Stimulated activated CD4-positive, alpha-beta T cell treated with anti-CD3 and anti-CD28 coated beads, Interleukin-4, amount 100 ng/mL, for 1 hour (primary cell): ENCODE data around the gene RASGRF2.

ENCODE experiments used
- DNase-seq: peaks from one replicate; pipeline ENCODE4 v3.0.0-alpha.2; 2020

The RASGRF2 gene

GRCh38 chr5:80987078-80987766 is 27.1 kb downstream of the RASGRF2 start:
- DNase-seq, result no peak

DNA sequence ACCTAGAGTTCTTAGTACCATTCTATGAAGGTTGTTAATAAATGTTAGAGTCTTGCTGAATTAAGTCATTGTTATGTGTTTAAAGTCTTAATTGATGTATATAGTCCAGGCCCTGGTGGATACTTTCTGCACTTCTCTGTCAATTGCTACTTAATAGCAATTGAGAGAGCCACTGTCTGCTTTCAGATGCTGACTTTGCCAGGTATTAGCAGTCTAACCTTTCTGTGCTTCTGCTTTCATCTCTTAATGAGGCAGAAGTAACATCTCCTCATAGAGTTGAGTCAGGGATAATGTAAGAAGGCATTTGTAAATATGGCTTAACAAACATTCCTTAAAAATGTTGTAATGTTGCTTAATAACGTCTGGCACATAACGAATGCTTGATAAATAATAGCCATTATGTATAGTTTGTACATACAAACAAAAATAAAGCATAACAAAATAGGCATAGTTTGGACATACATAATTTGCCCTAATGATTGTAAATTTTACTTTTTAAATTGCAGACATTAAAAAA is 28.3 kb downstream of the RASGRF2 start:
- DNase-seq, result no peak

DNA sequence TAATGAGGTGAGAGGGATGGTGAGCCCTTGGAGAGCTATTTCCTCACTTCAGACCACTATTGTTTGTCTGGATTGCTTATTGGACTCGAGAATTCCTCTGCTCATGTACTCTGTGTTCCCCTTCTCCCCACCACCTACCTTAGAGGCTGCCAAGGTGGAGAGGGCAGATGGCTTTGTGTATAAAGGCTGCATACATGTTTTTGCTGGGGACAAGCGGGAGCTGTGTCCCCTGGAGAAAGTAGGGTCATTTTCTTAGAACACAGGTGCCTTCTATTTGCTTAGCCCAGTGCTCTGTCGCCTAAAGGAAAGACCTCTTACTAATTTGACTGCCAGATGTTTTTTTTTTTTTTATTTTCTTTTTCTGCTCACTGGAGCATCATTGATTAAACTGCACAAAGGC is 29.7 kb downstream of the RASGRF2 start:
- no peak for DNase-seq

DNA sequence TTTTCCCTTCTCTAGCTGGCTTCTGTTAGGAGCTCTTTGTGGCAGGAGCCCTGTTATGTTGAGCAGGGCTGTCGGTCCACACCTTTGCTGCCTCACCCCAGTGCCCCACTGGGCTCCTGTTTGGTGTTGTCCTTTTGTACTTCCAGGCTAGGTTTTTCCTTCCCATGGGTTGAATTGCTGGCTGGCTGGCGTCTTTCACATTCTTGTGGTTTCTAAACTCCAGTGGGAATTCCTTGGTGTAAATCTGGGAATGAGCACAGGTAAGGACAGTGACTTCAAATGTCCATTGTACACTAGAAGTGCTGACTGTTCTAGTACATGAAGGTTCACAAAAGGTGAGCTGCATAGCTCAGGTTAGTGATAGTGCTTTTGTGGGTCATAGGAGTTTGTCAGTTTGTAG is 30.4 kb downstream of the RASGRF2 start:
- no peak for DNase-seq

DNA sequence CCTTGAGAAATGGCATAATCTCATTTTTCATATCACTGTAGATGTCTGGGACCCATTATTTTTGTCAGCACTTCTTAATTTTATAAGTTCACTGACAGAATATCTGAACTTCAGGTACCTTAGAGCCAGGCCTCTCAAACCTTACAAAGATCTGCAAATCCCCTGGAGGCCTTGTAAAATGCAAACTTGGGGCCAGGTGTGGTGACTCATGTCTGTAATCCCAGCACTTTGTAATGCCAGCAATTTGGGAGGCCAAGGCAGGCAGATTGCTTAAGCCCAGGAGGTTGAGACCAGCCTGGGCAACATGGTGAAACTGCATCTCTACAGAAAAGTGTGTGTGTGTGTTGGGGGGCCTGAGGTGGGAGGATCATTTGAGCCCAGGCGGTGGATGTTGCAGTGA is 30.8 kb downstream of the RASGRF2 start:
- DNase-seq, result no peak

GRCh38 chr5:80995908-80996307 is 35.7 kb downstream of the RASGRF2 start:
- no peak for DNase-seq

GRCh38 chr5:80998590-80998979 is 38.4 kb downstream of the RASGRF2 start:
- DNase-seq, result peak; percentile 32

- no peak for DNase-seq
Measured at GRCh38 chr5:81003811-81004386, 43.7 kb downstream of the RASGRF2 start.

DNA sequence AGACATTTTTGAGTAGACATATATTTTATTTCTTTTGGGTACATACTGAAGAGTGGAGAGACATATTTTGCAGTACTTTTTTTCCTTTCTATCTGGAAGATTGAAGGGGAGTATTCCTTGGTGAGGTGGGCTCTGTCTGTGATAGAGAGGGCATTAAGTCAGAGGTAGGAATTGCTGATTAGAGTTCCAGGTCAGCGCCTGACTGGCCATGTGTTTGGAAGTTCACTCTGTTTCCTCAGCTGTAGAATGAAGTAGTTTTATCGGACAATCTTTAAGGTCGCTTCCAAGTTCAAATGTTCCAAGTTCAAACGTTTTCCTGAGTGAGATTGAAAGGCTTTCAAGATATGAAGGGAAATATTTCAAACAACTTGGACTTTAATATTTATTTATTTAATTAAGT is 45.5 kb downstream of the RASGRF2 start:
- no peak for DNase-seq

- DNase-seq, result no peak
Measured at GRCh38 chr5:81006231-81006630, 46.1 kb downstream of the RASGRF2 start.

DNA sequence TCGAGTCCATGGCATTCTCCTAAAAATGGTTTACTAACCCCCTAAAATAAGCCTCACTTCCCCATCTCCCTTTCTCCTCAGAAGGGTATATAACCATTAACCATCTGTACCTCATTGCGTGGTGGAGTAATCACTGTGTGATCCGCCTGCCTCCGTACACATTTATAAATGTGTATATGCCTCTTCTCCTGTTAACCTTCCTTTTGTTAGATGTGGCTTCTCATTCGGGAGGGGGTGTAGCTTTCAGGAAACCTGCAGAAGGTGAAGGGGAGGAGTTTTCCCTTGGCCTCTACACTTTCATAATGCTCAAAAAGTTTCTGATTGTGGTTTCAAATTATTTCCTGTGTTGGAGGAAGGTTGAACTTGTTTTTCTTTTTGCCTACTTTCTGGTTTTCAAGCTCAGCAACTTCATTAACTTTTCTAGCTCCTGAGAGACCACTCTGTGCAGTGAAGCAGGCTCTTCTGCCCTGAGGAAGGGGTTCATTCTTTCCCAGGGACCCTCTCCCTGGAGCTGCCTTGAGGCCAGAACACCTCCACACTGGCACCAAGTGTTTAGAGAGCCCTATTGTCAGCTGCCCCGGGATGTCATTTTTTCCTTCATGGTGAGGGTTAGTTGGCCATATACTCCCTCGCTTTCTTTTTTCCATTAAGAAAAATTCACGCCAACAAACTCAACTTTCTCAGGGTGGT is 46.9 kb downstream of the RASGRF2 start:
- no peak for DNase-seq

GRCh38 chr5:81007637-81008027 is 47.5 kb downstream of the RASGRF2 start:
- no peak for DNase-seq

DNA sequence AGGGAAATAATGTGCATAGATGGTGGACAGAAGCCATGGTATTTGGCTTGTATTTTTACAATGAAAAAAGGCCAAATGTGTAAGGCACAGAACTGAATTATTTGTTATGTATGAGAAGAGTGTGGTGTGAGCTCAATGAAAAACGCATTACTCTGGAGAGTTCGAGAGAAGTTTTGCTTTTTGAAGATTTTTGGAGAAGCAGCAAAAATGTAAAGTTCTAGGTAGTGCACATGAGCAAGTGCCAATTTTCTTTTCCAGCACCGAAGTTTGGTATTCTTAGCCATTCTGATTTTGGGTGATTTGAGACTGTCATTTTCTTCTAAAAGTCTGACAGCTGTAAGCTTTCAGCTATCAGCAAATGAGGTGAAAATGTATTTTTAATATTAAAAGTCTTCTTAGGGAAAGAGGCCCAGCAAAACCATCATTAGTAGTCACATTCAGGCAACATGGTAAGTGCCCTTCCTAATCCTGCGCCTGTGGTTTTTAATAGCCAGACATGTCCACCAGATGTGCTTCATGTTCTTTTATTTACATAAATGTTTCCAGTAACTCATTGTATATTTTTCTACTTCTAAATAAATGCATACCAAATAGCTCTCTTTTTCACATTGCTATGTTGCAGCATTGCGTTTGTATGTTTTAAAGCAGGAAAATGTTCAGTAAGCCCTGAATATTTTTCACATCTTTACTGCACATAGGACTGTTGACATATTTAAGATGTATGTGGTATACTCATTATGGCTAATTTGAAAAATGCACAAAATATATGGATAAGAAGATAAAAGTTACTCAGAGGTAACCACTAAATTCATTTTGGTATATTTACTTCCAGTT is 50.4 kb downstream of the RASGRF2 start:
- DNase-seq, result no peak

GRCh38 chr5:81014348-81014747 is 54.2 kb downstream of the RASGRF2 start:
- DNase-seq, result no peak

- DNase-seq, result no peak
Measured at GRCh38 chr5:81016116-81016515, 56.0 kb downstream of the RASGRF2 start.

GRCh38 chr5:81017320-81017719 is 57.2 kb downstream of the RASGRF2 start:
- DNase-seq, result no peak

- peak; percentile 28 for DNase-seq
Measured at GRCh38 chr5:81018608-81019007, 58.4 kb downstream of the RASGRF2 start.

DNA sequence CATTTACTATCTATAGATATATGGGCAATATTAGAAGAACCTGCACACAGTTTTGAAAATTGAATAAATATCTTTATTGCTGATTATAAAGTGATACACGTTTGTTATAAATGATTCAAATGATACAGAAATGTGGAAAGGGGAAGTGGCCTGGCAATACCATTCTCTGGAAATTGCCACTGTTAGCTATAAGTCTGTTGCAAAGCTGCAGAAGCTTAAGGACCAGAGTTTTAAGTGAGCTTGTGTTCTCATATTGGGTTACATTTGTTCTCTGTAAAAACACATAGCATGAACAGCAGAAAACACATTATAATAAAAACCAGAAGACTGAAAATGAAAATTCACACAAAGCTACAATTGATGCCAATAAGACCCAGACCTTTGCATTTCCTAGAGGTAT is 59.6 kb downstream of the RASGRF2 start:
- no peak for DNase-seq

GRCh38 chr5:81020478-81021167 is 60.5 kb downstream of the RASGRF2 start:
- no peak for DNase-seq

GRCh38 chr5:81021486-81021885 is 61.3 kb downstream of the RASGRF2 start:
- DNase-seq, result no peak

DNA sequence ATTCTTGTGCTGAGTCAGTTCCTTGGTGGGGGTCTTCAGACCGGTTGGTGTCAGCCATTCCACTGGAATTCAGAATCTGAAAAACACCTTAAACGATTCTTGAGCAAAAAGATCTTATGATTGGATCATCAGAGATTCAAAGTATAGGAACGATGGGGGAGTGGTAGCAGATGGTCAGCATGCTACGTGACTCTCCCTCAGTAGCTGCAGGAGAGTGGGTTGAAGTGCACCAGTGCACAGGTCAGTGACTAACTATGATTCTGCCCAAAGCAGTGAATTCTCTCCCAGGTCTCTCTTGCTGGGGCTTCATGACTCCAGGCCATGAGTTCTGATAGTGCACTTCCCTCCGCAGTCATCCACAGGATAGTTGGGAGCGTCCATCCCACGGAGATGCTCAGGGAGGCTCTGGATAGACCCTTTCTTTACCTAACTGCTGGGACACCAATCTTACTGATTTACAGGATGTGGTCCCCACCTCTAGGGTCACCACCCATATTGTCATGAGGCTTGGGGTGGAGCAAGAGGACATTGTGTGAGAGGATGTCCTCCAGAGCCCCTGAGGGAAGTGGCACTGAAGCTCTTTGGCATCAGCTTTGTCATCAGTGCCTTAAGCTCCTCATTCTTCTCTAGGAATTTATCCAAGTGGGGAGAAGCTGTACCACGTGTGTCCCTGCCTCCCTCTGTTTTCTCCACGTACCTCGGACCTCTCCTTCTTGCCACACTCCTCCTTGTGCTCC is 62.0 kb downstream of the RASGRF2 start:
- DNase-seq, result no peak

DNA sequence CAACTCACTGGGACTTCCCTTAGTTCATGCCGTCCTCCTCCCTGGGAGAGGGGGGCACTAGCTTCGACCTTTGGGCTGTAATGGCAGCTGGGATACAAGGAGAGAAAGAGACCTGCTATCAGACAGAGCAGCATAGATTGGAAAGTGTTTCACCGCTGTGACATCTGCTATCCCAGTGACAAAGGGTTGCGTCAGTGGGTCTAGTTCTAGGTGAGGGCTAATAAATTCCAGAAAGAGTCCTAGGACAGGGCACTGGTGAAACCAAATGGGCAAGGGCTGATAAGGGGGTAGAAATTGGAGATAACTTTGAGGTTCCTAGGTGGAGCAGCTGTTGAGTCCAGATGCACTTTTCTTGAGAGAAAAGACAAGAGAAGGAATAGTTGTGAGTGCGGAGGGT is 62.5 kb downstream of the RASGRF2 start:
- DNase-seq, result no peak
